GM12891 (cell line): ENCODE measurements around the gene PRDM16.

Experiments used
- POLR2A ChIP-seq: IDR thresholded peaks from 2 replicates; pipeline ENCODE4 v1.6.1; 2011; ENCODE audit warnings: low read depth, low read length, control low read depth
- POLR2AphosphoS5 ChIP-seq: IDR thresholded peaks from 2 replicates; pipeline ENCODE4 v1.6.1; 2011; ENCODE audit warnings: low read depth, low read length, control low read depth
- SPI1 ChIP-seq: IDR thresholded peaks from 2 replicates; pipeline ENCODE4 v1.6.1; 2011; ENCODE audit warnings: low read depth, low read length, control low read depth

DNA sequence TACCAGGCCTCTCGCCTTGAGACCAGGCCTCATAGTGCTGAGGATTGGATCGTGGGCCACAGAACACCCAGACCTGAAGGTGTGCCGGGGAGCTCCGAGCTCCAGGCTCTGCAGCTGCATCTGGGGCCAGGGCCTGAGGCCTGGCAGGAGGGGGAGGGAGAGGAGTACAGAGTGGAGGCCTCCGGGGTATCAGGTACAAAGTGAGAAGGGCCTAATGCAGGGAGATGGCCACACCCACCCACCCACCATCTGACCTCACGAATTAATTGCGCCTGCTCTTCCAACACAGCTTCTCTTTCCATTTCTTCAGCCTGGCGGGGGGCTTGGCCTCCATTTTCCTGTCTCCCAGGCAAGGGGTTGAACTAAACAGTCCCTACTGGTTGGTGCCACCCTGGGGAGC lies 286.1 kb downstream of the PRDM16 start:
- TF ChIP-seq POLR2A (no peak), POLR2AphosphoS5 (no peak), SPI1 (no peak)
